GM06990 (cell line): ENCODE measurements around the gene DLG4.
"Not testable (repeated sequence)": the region's sequence is repeated elsewhere in the genome, so short reads cannot be mapped to it uniquely, and the experiment has no call there.

Source experiments
- DNase-seq: peaks from one replicate; pipeline ENCODE4 v3.0.0-alpha.2; 2011; ENCODE audit not compliant: insufficient read length; ENCODE audit errors: extremely low read depth
- H3K27me3 ChIP-seq: replicated peaks from 2 replicates; pipeline ENCODE4 v1.6.0; 2011; ENCODE audit warnings: low read length; ENCODE audit not compliant: control insufficient read depth, insufficient read depth
- H3K36me3 ChIP-seq: 2 replicates; pipeline ENCODE4 v1.5.1; 2011; ENCODE audit warnings: low read length; ENCODE audit not compliant: control insufficient read depth, insufficient read depth
- H3K4me3 ChIP-seq: replicated peaks from 2 replicates; pipeline ENCODE4 v1.5.1; 2011; ENCODE audit warnings: low read depth, mild to moderate bottlenecking, control low read depth, low read length
- CTCF ChIP-seq: IDR thresholded peaks from 2 replicates; pipeline ENCODE4 v1.5.1; 2011; ENCODE audit warnings: low read length, control low read depth, mild to moderate bottlenecking, inconsistent platforms; ENCODE audit not compliant: insufficient read depth, poor library complexity, severe bottlenecking

Gene DLG4

GRCh38 chr17:7250695-7251627, 31.3 kb upstream of the DLG4 start:
- no peak for TF ChIP-seq CTCF
- DNase-seq = no peak

GRCh38 chr17:7249830-7250229, 30.2 kb upstream of the DLG4 start:
- peaks cover 9% of the 10 kb centered on the region for H3K36me3 ChIP-seq
- no peak for TF ChIP-seq CTCF
- H3K27me3 ChIP-seq = no peaks in the 10 kb centered on the region
- peak overlapping the region; percentile 92 for H3K4me3 ChIP-seq
- no peak for DNase-seq

More at GRCh38 chr17:7250695-7251627, 31.3 kb upstream of the DLG4 start:
- H3K4me3 ChIP-seq = peak overlapping the region; percentile 92
- H3K36me3 ChIP-seq = peaks cover 10% of the 10 kb centered on the region
- no peaks in the 10 kb centered on the region for H3K27me3 ChIP-seq

GRCh38 chr17:7249214-7249613, 29.6 kb upstream of the DLG4 start:
- DNase-seq = no peak
- peaks cover 5% of the 10 kb centered on the region; the same call in 1 of the 2 replicates for H3K36me3 ChIP-seq
- TF ChIP-seq CTCF = no peak
- H3K27me3 ChIP-seq = no peaks in the 10 kb centered on the region
- H3K4me3 ChIP-seq = peak overlapping the region; percentile 92

GRCh38 chr17:7248796-7249195, 29.2 kb upstream of the DLG4 start:
- Histone ChIP-seq H3K27me3 (no peaks in the 10 kb centered on the region), H3K36me3 (peaks cover 5% of the 10 kb centered on the region; the same call in 1 of the 2 replicates), H3K4me3 (peak overlapping the region; percentile 92)
- DNase-seq = no peak
- TF ChIP-seq CTCF = no peak

- Histone ChIP-seq H3K36me3 (peaks cover 7% of the 10 kb centered on the region), H3K27me3 (no peaks in the 10 kb centered on the region), H3K4me3 (no peak overlapping the region)
- DNase-seq = no peak
- no peak for TF ChIP-seq CTCF
Measured at GRCh38 chr17:7246779-7247178, 27.1 kb upstream of the DLG4 start.

- H3K4me3 ChIP-seq, H3K36me3 ChIP-seq, H3K27me3 ChIP-seq, DNase-seq: not testable (repeated sequence)
Measured at GRCh38 chr17:7243838-7244237, 24.2 kb upstream of the DLG4 start.
